Left renal pelvis (tissue), 4 donors: ENCODE measurements around the gene NUDT8. TPM values are rescaled to one million over a fixed set of nuclear protein-coding genes. Genes with fewer than 3 reads are reported as not detected.
"Not testable (repeated sequence)": the region's sequence is repeated elsewhere in the genome, so short reads cannot be mapped to it uniquely, and the experiment has no call there.

Experiments used
- DNase-seq, 4 donors: peaks; one replicate each; pipeline ENCODE4 v3.0.0-alpha.2; 2013; ENCODE audit warnings: low read depth in 4 of 4, low spot score in 3 of 4
- polyA plus RNA-seq, 4 donors: library from polyadenylated mRNA; unstranded; fragments of 120-200 nt; gene quantifications; one replicate each; pipeline ENCODE4 v1.2.1, GENCODE V29; 2013; ENCODE audit not compliant: insufficient read length in 4 of 4

Gene NUDT8
- polyA plus RNA-seq, 4 donors = 3.6 to 10.1 (median 4.1) TPM

DNA sequence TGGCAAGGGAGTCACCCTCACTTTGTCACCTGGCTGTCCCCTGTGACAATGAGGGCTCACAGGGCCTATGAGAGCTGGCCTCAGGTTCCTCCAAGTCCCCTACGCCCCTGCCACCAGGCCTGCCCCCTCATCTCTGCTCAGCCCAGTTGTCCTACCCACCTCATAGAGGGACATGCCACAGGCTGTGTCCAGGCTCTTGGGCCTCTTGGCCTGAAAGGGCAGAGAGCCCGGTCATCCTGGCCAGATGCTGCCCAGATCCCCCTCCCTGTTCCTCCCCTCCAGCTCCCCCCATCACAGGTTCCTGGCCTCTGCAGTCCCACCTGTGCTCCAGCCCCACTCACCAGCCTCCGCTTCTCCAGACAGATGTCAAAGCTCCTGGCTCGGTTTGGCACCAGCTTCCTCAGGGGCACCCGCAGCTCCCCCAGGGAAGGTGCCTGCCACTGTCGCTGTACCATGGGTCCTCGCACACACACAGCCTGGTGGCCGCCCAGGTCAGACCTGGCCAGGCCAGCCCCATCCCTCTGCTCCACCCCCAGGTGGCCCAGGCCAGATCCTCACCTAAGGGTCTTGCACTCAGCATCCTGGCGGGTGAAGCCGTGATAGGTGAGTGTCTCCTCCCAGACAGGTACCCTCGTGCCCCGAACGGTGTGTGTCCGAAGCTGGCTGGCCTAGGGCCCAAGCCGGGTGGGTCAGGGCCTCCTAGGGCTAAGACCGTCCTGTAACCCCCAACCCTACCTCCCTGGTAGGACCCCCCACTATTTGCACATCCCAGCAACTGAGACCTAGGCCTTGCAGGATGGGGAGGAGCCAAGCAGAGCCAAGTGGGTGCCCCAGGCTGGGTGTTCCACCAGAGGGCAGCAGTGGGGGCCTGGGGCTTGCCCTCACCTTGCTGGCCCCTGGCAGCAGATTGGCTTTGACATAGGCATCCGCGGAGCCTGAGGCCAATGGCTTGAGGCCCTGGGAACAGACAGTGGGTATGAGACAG is 14.7 kb downstream of the NUDT8 start:
- DNase-seq = no peak

DNA sequence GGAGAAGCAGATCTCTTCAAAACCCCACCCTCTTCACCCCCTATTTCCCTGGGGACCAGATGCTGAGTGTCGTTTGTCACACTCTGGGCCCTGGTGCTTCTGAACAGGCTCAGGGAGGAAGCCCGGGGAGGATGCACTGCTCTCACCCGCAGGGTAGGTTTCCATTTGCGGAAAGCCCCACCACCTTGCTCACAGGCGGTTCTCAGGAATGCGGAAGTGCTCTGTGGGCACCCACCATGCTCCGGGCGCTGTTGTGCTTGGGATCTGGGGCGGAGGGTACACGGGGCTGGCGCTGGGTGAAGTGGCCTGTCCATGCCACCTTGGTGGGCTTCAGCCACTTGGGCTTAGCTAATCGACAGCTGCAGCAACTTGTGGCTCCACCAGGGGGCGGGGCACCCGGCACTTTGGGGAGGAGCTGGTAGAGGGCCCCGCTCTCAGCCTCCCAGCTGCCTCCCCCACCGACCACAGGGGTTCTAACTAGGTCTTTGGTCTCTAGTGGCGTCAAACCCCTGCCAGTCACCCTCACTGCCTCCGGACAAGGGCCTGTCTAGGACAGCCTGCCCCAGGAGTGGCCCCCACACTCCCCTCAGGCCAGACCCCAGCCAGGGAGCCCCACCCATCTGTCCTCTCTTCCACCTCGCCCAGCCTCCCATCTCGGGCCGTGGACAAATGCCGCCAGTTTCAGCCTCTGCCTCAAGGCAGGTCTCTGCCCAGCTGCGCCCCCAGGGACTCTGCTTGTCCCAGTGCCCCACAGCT is 15.6 kb downstream of the NUDT8 start:
- peak in 1 of 4 donors; percentile 25 for DNase-seq

DNA sequence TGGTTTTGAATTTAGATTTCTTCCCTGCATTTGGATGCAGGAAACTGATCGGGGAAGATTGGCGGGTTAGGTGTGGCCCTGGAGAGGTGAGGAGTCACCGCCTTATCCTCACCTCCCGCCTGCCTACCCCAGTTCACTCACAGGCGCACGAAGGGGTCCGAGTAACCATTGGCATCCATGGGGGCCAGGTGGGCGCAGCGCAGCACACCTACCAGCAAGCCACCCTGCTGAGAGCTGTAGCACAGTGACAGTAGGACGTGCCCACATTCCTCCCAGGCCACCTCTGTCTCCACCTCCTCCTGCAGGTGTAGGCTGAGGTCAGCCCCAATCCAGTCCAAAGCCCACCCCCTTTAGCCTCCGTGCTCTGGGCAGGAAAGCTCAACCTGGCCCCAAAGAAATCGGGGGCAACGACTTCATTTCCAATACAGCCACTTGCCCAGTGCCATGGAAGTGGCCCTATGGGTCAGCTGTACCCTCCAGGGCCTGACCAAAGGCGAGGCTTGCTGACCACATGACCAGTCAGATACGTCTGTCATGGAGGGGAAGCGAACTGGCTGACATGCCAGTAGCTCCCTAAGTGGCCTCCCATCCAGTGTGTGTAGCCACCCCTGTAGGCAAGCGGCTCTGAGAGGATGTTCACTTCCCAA is 16.3 kb downstream of the NUDT8 start:
- no peak for DNase-seq

GRCh38 chr11:67612751-67613150 is 17.0 kb downstream of the NUDT8 start:
- no peak for DNase-seq

DNA sequence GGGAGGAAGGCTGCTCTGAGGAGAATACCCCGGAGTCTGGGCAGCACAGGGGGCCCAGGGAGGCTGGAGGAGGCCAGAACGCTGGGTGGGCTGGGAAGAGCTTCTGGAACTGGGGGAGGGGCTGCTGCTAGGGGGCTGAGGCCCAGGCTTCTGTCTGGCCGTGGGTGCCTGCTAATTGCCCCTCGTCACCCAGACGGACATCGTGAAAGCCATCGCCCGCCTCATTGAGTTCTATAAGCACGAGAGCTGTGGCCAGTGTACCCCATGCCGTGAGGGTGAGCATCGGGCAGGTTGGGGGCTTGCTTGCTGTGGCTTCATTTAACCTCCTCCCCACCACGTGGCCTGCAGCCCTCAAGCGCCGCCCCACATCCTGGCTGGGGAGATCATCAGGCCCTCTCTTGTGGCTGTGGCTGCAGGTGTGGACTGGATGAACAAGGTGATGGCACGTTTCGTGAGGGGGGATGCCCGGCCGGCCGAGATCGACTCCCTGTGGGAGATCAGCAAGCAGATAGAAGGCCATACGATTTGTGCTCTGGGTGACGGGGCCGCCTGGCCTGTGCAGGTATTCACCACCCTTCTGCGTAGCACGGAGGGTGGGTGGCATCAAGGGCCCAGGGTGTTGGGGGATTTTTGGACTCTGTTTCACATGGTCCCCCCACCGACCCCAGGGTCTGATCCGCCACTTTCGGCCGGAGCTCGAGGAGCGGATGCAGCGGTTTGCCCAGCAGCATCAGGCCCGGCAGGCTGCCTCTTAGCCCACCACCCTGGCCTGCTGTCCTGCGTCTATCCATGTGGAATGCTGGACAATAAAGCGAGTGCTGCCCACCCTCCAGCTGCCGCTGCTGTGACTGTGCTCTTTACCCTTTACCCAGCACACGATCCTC is 17.8 kb downstream of the NUDT8 start:
- DNase-seq = no peak

DNA sequence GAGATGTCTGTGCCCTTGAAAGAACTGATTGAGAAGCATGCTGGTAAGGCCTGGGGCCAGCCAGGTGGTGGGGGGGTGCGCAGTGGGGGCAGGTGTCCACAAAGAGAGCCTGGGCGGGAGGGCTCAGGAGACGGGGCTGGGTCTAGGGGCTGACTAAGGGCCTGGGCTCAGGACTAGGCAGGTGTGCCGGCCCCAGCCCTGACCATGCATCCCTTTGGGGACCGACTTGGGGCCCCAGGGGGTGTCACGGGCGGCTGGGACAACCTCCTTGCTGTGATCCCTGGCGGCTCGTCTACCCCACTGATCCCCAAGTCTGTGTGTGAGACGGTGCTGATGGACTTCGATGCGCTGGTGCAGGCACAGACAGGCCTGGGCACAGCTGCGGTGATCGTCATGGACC is 18.6 kb downstream of the NUDT8 start:
- no peak for DNase-seq

- DNase-seq = no peak
These were observed 19.4 kb downstream of the NUDT8 start for GRCh38 chr11:67610302-67610868.

DNA sequence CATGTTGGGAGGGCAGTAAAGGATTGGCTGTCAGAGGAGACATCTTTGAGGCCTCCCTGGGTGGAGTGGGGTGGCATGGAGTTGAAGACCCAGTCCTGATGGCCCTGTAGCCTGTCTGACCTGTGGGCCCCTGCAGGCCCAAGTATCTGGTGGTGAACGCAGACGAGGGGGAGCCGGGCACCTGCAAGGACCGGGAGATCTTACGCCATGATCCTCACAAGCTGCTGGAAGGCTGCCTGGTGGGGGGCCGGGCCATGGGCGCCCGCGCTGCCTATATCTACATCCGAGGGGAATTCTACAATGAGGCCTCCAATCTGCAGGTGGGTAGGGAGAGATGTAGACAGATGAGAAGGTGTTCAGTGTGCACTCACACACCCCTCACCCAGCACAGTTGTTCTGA is 20.4 kb downstream of the NUDT8 start:
- DNase-seq = no peak

DNA sequence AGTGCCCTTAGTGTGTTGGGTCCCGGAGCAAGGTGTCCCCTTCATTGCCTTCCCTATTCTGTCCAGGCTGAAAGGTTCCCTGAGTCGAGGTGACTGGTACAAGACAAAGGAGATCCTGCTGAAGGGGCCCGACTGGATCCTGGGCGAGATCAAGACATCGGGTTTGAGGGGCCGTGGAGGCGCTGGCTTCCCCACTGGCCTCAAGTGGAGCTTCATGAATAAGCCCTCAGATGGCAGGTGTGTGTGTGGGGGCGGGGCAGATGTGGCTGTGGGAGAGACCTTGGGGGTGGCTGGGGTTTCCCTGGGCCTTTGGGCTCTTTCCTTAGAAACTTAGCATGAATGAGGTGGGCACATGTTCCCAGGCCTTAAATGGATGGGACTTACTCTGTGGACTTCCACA is 21.3 kb downstream of the NUDT8 start:
- no peak for DNase-seq

DNA sequence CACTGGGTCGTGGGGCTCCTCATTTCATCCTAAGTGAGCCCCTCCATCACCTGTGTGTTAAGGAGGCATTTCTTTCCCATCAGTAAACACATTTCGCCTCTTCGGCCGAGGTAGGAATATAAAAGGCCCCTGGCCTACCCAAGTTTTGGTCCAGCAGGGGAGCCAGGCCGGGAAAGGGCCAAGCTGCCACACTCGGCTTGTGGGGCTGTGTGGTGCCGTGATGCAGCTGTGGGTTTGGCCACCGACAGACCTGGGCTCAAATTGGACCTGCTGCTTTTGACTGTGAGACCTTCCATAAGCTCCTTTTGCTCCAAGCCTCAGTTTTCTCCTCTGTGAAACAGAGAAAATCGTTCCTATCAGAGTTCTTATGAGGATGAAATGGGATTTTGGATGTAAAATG is 22.2 kb downstream of the NUDT8 start:
- DNase-seq = no peak

DNA sequence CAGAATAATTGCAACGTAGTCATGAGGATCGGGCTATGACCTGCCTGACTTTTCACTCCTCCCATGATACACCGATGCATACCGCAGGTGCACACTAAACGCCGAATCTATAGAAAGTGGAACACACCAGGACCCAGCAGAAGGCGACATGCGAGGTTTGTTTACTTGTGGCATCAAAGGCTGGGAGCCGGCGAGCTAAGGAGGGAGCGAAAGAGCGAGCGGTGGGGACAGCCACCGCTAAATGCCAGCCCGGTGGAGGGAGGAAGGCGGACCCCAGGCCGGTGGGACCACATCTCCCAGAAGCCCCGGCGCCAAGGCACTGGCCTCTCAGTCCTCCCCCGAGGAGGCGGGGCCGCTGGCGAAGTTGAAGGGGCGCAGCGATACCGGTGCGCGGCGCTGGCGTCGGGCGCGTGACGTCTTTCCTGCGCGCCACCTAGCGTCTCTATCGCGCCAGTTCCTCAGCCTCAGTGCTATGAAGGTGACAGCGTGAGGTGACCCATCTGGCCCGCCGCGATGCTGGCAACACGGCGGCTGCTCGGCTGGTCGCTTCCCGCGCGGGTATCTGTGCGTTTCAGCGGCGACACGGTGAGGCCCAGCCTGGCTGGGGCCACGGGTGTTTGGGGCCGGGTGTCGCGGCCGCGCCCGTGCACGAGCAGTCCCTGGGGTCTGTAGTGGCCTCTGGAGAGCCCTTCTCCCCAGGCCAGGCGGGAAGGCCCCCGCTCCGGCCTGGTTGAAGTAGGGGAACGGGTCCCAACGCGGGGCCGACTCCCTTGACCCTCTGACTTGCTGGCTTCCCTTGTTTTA is 23.0 kb downstream of the NUDT8 start, which contains the start of gene NDUFV1:
TSS of gene NDUFV1 (plus strand) at position 445 of the 804 bp plus-strand sequence. CDS start at position 514, 69 bp downstream.
- peak; percentile 83 to 91 (median 88) for DNase-seq

DNA sequence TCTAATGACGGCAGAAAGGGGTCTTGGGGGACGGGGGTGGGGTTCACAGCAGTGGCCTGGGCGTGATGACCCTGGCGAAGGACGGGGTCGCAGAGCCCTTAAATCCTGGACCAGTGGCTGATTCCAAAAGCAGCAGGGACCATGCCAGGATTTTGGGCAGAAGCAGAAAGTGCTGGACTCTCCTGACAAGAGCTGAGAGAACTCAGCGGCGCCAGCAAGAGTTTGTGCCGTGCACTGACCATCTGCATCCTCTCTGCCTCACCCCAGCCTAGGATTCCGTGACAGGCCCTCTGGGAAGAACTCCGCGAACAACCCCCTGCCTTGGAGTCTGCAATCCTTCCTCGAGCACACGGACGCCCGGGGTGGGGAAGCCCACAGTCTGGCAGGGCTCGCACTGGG is 23.6 kb downstream of the NUDT8 start:
- no peak for DNase-seq

GRCh38 chr11:67605231-67606011 is 24.3 kb downstream of the NUDT8 start:
- no peak for DNase-seq

- no peak for DNase-seq
These were observed 24.9 kb downstream of the NUDT8 start for GRCh38 chr11:67604815-67605214.

DNA sequence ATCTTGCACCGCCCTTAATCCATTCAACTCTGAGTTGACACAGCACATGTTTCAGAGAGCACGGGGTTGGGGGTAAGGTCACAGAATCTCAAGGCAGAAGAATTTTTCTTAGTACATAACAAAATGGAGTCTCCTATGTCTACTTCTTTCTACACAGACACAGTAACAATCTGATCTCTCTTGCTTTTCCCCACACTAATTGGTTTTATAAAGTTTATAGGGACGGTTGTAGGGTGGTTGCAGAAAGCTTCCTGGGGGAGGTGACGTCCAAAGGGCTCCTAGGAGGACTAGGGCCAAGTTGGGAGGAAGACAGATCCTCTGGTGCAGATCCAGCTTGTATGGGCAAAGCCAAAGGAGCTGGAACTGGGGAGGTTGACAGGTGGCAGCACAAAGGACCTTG is 25.6 kb downstream of the NUDT8 start:
- DNase-seq = not testable (repeated sequence)

GRCh38 chr11:67601098-67601497 is 28.6 kb downstream of the NUDT8 start:
- DNase-seq = no peak

DNA sequence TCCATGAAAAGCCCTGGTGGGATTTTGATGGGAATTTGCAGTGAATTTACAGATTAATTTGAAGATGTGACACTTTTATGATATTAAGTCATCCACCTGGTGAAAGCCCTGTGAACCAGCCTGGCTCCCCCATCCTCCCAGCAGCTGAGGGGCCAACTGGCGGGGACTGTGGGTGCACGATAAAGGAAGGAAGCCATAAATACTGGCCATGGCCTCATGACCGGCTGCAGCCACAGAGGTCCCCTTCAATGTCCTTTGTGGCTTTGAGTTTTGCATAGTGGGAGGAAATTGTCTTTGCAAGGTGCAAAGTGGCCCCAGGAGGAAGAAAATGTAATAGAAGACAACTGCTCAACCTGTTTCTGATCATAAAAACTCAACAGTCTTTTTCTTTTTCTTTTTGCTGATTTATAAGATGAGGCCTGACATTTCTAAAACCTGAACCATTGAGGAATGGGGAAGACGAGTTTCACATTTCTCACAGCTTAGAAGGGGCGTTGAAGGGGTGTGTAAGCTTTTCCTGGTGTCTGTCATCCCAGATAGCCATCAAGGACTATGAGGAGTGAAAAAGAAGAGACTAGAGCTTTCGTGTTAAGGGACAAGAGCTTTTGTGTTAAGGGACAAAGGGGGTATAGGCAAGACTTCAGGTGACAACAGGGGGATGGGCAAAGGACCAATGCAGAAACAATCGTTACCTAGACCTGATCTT is 29.3 kb downstream of the NUDT8 start:
- no peak for DNase-seq
